Hepatocyte (in vitro differentiated cells): Measurements from ENCODE around the gene RSPH9. TPM values are rescaled to one million over a fixed set of nuclear protein-coding genes. Genes with fewer than 3 reads are reported as not detected.
A peak's percentile ranks its signal among the peaks of the same experiment; 100 is the strongest.

Source experiments
- DNase-seq: peaks from one replicate; pipeline ENCODE4 v3.0.0-alpha.2; 2016; ENCODE audit warnings: low spot score
- H2AFZ ChIP-seq: fragments of 200-600 bp; sonication (generic); 2 replicates; pipeline ENCODE4 v1.6.0; 2016; ENCODE audit warnings: antibody characterized with exemption, mild to moderate bottlenecking
- H3K27ac ChIP-seq: fragments of 200-600 bp; sonication (generic); 2 replicates; pipeline ENCODE4 v1.5.1; 2016; ENCODE audit warnings: mild to moderate bottlenecking
- H3K27me3 ChIP-seq: fragments of 200-600 bp; sonication (generic); 2 replicates; pipeline ENCODE4 v1.6.1; 2016
- H3K36me3 ChIP-seq: fragments of 200-600 bp; sonication (generic); replicated peaks from 2 replicates; pipeline ENCODE4 v1.5.1; 2016; ENCODE audit warnings: low read depth; ENCODE audit not compliant: insufficient read depth
- H3K4me1 ChIP-seq: fragments of 200-600 bp; sonication (generic); 2 replicates; pipeline ENCODE4 v1.5.1; 2016; ENCODE audit warnings: mild to moderate bottlenecking, moderate library complexity; ENCODE audit not compliant: insufficient read depth
- H3K4me2 ChIP-seq: fragments of 200-600 bp; sonication (generic); 2 replicates; pipeline ENCODE4 v1.6.0; 2016
- H3K4me3 ChIP-seq: fragments of 200-600 bp; sonication (generic); 2 replicates; pipeline ENCODE4 v1.5.1; 2016; ENCODE audit warnings: mild to moderate bottlenecking
- H3K79me2 ChIP-seq: fragments of 200-600 bp; sonication (generic); 2 replicates; pipeline ENCODE4 v1.6.0; 2017; ENCODE audit warnings: mild to moderate bottlenecking
- H3K9me2 ChIP-seq: fragments of 200-600 bp; sonication (generic); replicated peaks from 2 replicates; pipeline ENCODE4 v1.6.0; 2017; ENCODE audit warnings: mild to moderate bottlenecking; ENCODE audit not compliant: insufficient read depth
- H3K9me3 ChIP-seq: fragments of 200-600 bp; sonication (generic); 2 replicates; pipeline ENCODE4 v1.5.1; 2016; ENCODE audit warnings: low read depth, mild to moderate bottlenecking
- H4K20me1 ChIP-seq: fragments of 200-600 bp; sonication (generic); 2 replicates; pipeline ENCODE4 v1.6.0; 2016; ENCODE audit warnings: mild to moderate bottlenecking; ENCODE audit not compliant: insufficient read depth, poor library complexity, severe bottlenecking
- EZH2 ChIP-seq: fragments of 200-600 bp; sonication (generic); IDR thresholded peaks from 2 replicates; pipeline ENCODE4 v1.6.1; 2016; ENCODE audit warnings: antibody characterized with exemption, mild to moderate bottlenecking, borderline replicate concordance
- EZH2phosphoT487 ChIP-seq: fragments of 200-600 bp; sonication (generic); IDR thresholded peaks from one replicate; pipeline ENCODE4 v1.6.1; 2018; ENCODE audit warnings: antibody characterized with exemption, mild to moderate bottlenecking, low read depth, moderate library complexity; ENCODE audit not compliant: unreplicated experiment, severe bottlenecking
- WGBS: methylation state at CpG from one replicate; pipeline ENCODE4 v1.1.6; 2016; ENCODE audit warnings: low lambda C conversion rate; ENCODE audit errors: missing lambda C conversion rate; 5-methylcytosine and 5-hydroxymethylcytosine counted together
- polyA plus RNA-seq: library from polyadenylated mRNA; unstranded; fragments of >200 nt; fragmentation: Nextera tagmentation; extraction: Ambion mirVana; gene quantifications from 2 replicates; pipeline ENCODE4 v1.2.1, GENCODE V29; 2016
- total RNA-seq: library from RNA; depleted of rRNA; stranded (reverse); fragments of >200 nt; gene quantifications from 2 replicates; pipeline ENCODE4 v1.2.3, GENCODE V29; 2014
- TF ChIP-seq, protein P1 (sequence below): fragments of 200-600 bp; sonication (generic); IDR thresholded peaks from 2 replicates; pipeline ENCODE4 v1.5.1; 2016; ENCODE audit warnings: antibody characterized with exemption, mild to moderate bottlenecking; ENCODE audit not compliant: poor library complexity

RSPH9 gene
- total and polyA plus RNA-seq, 2 experiments from 2014 or later = 0.73 to 1.8 TPM

DNA sequence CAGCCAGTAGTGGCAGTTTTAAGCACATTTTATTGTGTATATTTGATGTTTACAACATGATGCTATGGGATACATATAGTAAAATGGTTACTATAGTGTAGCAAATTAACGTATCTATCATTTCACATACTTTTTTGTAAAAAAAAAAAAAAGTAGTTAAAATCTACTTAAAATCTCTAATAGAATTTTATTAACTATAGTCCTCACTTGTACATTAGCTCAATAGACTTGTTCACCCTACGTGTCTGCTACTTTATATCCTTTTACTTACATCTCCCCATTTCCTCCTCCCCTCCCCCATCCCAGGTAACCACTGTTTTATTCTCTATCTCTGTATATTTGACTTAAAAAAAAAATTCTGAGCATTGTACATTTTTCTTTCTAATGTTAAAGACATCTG is 38.8 kb upstream of the RSPH9 start:
- Histone ChIP-seq H3K27ac (no peak overlapping the region), H3K36me3 (peaks cover 4% of the 10 kb centered on the region)
- TF ChIP-seq EZH2phosphoT487 (no peak), EZH2 (no peak)
- TF ChIP-seq, protein P1, sequence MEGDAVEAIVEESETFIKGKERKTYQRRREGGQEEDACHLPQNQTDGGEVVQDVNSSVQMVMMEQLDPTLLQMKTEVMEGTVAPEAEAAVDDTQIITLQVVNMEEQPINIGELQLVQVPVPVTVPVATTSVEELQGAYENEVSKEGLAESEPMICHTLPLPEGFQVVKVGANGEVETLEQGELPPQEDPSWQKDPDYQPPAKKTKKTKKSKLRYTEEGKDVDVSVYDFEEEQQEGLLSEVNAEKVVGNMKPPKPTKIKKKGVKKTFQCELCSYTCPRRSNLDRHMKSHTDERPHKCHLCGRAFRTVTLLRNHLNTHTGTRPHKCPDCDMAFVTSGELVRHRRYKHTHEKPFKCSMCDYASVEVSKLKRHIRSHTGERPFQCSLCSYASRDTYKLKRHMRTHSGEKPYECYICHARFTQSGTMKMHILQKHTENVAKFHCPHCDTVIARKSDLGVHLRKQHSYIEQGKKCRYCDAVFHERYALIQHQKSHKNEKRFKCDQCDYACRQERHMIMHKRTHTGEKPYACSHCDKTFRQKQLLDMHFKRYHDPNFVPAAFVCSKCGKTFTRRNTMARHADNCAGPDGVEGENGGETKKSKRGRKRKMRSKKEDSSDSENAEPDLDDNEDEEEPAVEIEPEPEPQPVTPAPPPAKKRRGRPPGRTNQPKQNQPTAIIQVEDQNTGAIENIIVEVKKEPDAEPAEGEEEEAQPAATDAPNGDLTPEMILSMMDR = no peak

DNA sequence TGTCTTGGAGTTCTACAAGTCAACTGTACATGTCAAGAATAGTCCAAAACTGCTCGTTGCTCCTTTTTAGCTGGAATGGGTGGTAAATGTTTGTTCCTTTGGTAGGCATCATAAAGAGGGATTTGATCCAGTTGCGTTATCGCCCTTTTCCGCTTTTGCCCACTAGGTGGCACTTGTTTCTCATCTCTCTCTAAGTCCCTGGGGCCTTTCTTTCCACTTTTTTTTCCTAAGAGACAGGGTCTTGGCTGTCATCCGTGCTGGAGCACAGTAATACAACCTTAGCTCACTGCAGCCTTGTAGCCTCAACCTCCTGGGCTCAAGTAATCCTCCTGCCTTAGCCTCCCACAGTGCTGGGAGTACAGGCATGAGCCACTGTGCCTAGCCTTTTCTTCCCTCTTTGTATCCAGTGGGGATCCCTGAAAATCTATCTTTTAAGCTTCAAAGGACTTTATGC is 36.5 kb upstream of the RSPH9 start:
- no peak for TF ChIP-seq EZH2phosphoT487
- TF ChIP-seq, protein P1 = peak; percentile 77
- H3K9me3 ChIP-seq = no peaks in the 10 kb centered on the region
- H3K4me3 ChIP-seq = no peak overlapping the region
- H3K4me2 ChIP-seq = no peak overlapping the region
- no peaks in the 10 kb centered on the region for H3K79me2 ChIP-seq
- H3K36me3 ChIP-seq = no peaks in the 10 kb centered on the region
- H3K27ac ChIP-seq = no peak overlapping the region
- H3K9me2 ChIP-seq = no peaks in the 10 kb centered on the region
- H3K4me1 ChIP-seq = no peaks in the 10 kb centered on the region
- WGBS = 5% methylated on average over 5 of the region's 5 CpGs
- DNase-seq = peak; percentile 87
- no peaks in the 10 kb centered on the region for H4K20me1 ChIP-seq
- no peaks in the 10 kb centered on the region for H3K27me3 ChIP-seq
- no peak overlapping the region for H2AFZ ChIP-seq

More for the DNA sequence above, 38.8 kb upstream of the RSPH9 start:
- Histone ChIP-seq H4K20me1 (no peaks in the 10 kb centered on the region), H2AFZ (no peak overlapping the region), H3K9me3 (no peaks in the 10 kb centered on the region), H3K9me2 (no peaks in the 10 kb centered on the region), H3K4me2 (no peak overlapping the region), H3K27me3 (no peaks in the 10 kb centered on the region), H3K79me2 (no peaks in the 10 kb centered on the region), H3K4me3 (no peak overlapping the region), H3K4me1 (no peaks in the 10 kb centered on the region)
- no peak for DNase-seq
- WGBS = 98% methylated on average over 2 of the region's 2 CpGs

DNA sequence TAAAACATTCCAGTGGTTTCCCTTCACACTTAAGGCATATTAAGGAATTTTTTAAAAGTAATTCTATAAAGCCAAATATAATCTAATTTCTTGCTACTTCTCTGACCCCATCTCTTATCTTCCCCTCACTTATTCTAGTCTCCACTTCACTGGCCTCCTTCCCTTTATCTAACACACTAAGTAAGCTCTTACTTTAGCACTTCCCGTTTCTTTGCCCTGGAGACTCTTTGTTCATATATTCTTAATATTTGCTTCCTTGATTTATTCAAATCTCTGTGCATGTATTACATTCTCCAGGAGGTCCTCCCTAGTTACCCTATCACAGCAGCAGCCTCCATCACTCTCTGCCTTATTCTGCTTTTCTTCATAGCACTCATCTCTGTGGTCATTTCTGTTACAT is 36.0 kb upstream of the RSPH9 start:
- Histone ChIP-seq H3K36me3 (no peaks in the 10 kb centered on the region), H3K27me3 (no peaks in the 10 kb centered on the region), H2AFZ (no peak overlapping the region), H4K20me1 (no peaks in the 10 kb centered on the region), H3K9me3 (no peaks in the 10 kb centered on the region), H3K79me2 (no peaks in the 10 kb centered on the region), H3K9me2 (no peaks in the 10 kb centered on the region), H3K4me3 (no peak overlapping the region), H3K4me2 (no peak overlapping the region), H3K27ac (no peak overlapping the region), H3K4me1 (no peaks in the 10 kb centered on the region)
- TF ChIP-seq EZH2phosphoT487 (no peak), EZH2 (no peak)
- TF ChIP-seq, protein P1 = no peak
- no peak for DNase-seq
- 85% methylated on average over 1 of the region's 1 CpG for WGBS

DNA sequence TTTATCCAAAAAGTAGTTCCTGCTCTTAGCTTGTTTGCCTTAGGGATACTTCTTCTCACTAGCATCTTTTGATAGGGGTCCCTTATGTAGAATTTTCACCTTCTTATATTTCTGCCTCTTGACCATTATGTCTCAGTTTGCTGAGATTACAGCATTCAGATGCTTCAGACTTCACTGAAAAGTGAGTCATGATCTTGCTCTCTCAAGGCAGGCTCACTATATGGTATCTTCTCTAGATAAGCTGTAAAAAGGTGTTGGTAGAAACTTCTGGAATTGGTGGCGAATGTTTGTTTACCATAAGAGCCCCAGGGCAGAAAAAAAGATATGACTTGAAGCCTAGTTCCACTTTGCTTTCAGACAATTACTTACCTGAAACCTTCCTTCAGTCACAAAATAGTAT is 35.4 kb upstream of the RSPH9 start:
- H3K36me3 ChIP-seq = no peaks in the 10 kb centered on the region
- H3K79me2 ChIP-seq = no peaks in the 10 kb centered on the region
- no peak overlapping the region for H3K4me2 ChIP-seq
- no peak overlapping the region for H3K27ac ChIP-seq
- no peaks in the 10 kb centered on the region for H3K9me3 ChIP-seq
- H2AFZ ChIP-seq = no peak overlapping the region
- H4K20me1 ChIP-seq = no peaks in the 10 kb centered on the region
- H3K27me3 ChIP-seq = no peaks in the 10 kb centered on the region
- H3K9me2 ChIP-seq = no peaks in the 10 kb centered on the region
- TF ChIP-seq EZH2 = no peak
- TF ChIP-seq, protein P1 = no peak
- no peak for TF ChIP-seq EZH2phosphoT487
- 62% methylated on average over 1 of the region's 1 CpG for WGBS
- no peaks in the 10 kb centered on the region for H3K4me1 ChIP-seq
- H3K4me3 ChIP-seq = no peak overlapping the region
- peak; percentile 26 for DNase-seq
